Common myeloid progenitor, CD34-positive (primary cell): ENCODE data around the gene TMEM106B.

Experiments used
- CTCF ChIA-PET: fragments of 350-600 bp; sonication (Branson Sonifier 250); formaldehyde crosslinking; loops from one replicate; lab custom pipeline; 2021; ENCODE audit warnings: antibody characterized with exemption; lab: Charles Lee
- POLR2A ChIA-PET: fragments of 350-600 bp; sonication (Branson Sonifier 250); formaldehyde crosslinking; loops from one replicate; lab custom pipeline; 2021; ENCODE audit warnings: antibody characterized with exemption; lab: Charles Lee
- DNase-seq, 3 donors: peaks; one replicate each; pipeline versions ENCODE4 v3.0.0 to v3.0.0-alpha.2; 2013
- H3K27ac ChIP-seq, 2 experiments: 1 replicate in 1 of 2; 2 replicates in 1 of 2; pipeline ENCODE4 v1.7.0; 2013; ENCODE audit warnings: inconsistent platforms in 2 of 2, low read length in 2 of 2, mild to moderate bottlenecking in 2 of 2, low read depth in 1 of 2, moderate library complexity in 1 of 2; ENCODE audit not compliant: severe bottlenecking in 2 of 2, insufficient read depth in 1 of 2, poor library complexity in 1 of 2
- H3K27me3 ChIP-seq, 5 experiments: replicated peaks in 2 of 5; 1 replicate in 3 of 5; 2 replicates in 2 of 5; pipeline versions ENCODE4 v1.6.1 to v1.7.0; 2013; ENCODE audit warnings: low read length in 4 of 5, mild to moderate bottlenecking in 2 of 5, moderate library complexity in 2 of 5, inconsistent platforms in 1 of 5; ENCODE audit not compliant: insufficient read depth in 5 of 5, control insufficient read depth in 4 of 5
- H3K36me3 ChIP-seq, 4 experiments: 1 replicate in 2 of 4; 2 replicates in 2 of 4; pipeline versions ENCODE4 v1.6.1 to v1.7.0; 2013; ENCODE audit warnings: low read length in 3 of 4, control low read depth in 1 of 4, mild to moderate bottlenecking in 1 of 4; ENCODE audit not compliant: control insufficient read depth in 4 of 4, insufficient read depth in 4 of 4
- H3K4me1 ChIP-seq, 4 experiments: 1 replicate in 3 of 4; 2 replicates in 1 of 4; pipeline versions ENCODE4 v1.6.1 to v1.7.1; 2013; ENCODE audit warnings: low read length in 3 of 4, mild to moderate bottlenecking in 3 of 4, control low read depth in 1 of 4, inconsistent platforms in 1 of 4, moderate library complexity in 1 of 4; ENCODE audit not compliant: control insufficient read depth in 4 of 4, insufficient read depth in 4 of 4; ENCODE audit errors: control extremely low read depth in 1 of 4
- H3K4me3 ChIP-seq, 7 experiments: 1 replicate in 4 of 7; 2 replicates in 3 of 7; pipeline versions ENCODE4 v1.5.1 to v1.7.0; 2013; ENCODE audit warnings: mild to moderate bottlenecking in 7 of 7, low read length in 6 of 7, moderate library complexity in 6 of 7, inconsistent platforms in 2 of 7, low read depth in 2 of 7, control low read depth in 1 of 7; ENCODE audit not compliant: insufficient read depth in 4 of 7, control insufficient read depth in 1 of 7; ENCODE audit errors: extremely low read depth in 1 of 7
- H3K9me3 ChIP-seq, 5 experiments: 1 replicate in 4 of 5; 2 replicates in 1 of 5; pipeline versions ENCODE4 v1.6.1 to v1.7.1; 2013; ENCODE audit warnings: low read length in 4 of 5, mild to moderate bottlenecking in 2 of 5, inconsistent platforms in 1 of 5, low read depth in 1 of 5, moderate library complexity in 1 of 5; ENCODE audit not compliant: control insufficient read depth in 4 of 5, insufficient read depth in 2 of 5; ENCODE audit errors: control extremely low read depth in 1 of 5
- WGBS: methylation state at CpG from one replicate; pipeline ENCODE4 v1.1.5; 2013; ENCODE audit not compliant: insufficient coverage; 5-methylcytosine and 5-hydroxymethylcytosine counted together

Gene TMEM106B

DNA sequence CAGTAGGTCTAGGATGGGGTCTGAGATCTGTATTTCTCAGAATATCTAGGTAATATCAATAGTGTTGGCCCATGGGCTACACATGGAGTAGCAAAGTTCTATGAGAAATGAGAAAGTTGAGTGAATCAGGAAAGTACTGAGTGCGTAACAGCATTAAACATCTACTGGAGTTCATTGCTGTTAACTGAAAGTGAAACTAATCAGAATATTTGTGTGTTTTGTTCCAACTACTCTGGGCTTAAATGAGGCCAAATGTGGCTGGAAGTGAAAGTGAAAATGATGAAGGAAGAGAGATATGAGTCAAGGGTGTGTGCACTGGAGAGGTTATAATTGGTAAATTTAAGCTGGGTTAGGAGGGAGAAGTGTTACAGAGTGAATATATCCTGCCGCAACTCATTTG lies 46.5 kb downstream of the TMEM106B start:
- no peaks in the 10 kb centered on the region for H3K4me1 ChIP-seq
- DNase-seq = peak; percentile 35 to 88 (median 84)
- H3K4me3 ChIP-seq = peak overlapping the region in 3 of 7 experiments; percentile 6 to 43 (median 16)
- CTCF ChIA-PET = no interaction called here
- no peaks in the 10 kb centered on the region for H3K36me3 ChIP-seq
- peak overlapping the region in 1 of 2 experiments; percentile 35 for H3K27ac ChIP-seq
- POLR2A ChIA-PET = no interaction called here
- no peaks in the 10 kb centered on the region for H3K27me3 ChIP-seq
- WGBS = 78% methylated on average over 2 of the region's 2 CpGs
- no peaks in the 10 kb centered on the region for H3K9me3 ChIP-seq

- Histone ChIP-seq H3K4me3 (peak overlapping the region in 2 of 7 experiments; percentile 6 to 43), H3K27me3 (no peaks in the 10 kb centered on the region), H3K27ac (no peak overlapping the region), H3K9me3 (no peaks in the 10 kb centered on the region), H3K36me3 (no peaks in the 10 kb centered on the region), H3K4me1 (no peaks in the 10 kb centered on the region)
- CTCF ChIA-PET = no interaction called here
- no peak for DNase-seq
- POLR2A ChIA-PET = no interaction called here
- 100% methylated on average over 4 of the region's 4 CpGs for WGBS
These were observed 47.0 kb downstream of the TMEM106B start for GRCh38 chr7:12258074-12258473.

- ChIA-PET POLR2A (no interaction called here), CTCF (no interaction called here)
- Histone ChIP-seq H3K27me3 (no peaks in the 10 kb centered on the region), H3K4me3 (no peak overlapping the region), H3K4me1 (no peaks in the 10 kb centered on the region), H3K27ac (no peak overlapping the region), H3K9me3 (peaks cover 0 to 2% (median 0%) of the 10 kb centered on the region in 5 experiments), H3K36me3 (no peaks in the 10 kb centered on the region)
- WGBS = no CpG with 5 or more reads among the region's 1 CpG
- DNase-seq = no peak
These were observed 56.4 kb downstream of the TMEM106B start for GRCh38 chr7:12267542-12267941.

GRCh38 chr7:12269100-12269895 lies 58.2 kb downstream of the TMEM106B start:
- H3K4me3 ChIP-seq = no peak overlapping the region
- DNase-seq = no peak
- no peaks in the 10 kb centered on the region for H3K36me3 ChIP-seq
- WGBS = 94% methylated on average over 6 of the region's 9 CpGs
- H3K27ac ChIP-seq = no peak overlapping the region
- POLR2A ChIA-PET = no interaction called here
- H3K9me3 ChIP-seq = peaks cover 0 to 2% (median 0%) of the 10 kb centered on the region in 5 experiments
- no peaks in the 10 kb centered on the region for H3K4me1 ChIP-seq
- CTCF ChIA-PET = no interaction called here
- H3K27me3 ChIP-seq = no peaks in the 10 kb centered on the region

- Histone ChIP-seq H3K27me3 (no peaks in the 10 kb centered on the region), H3K4me3 (no peak overlapping the region), H3K9me3 (peaks cover 0 to 8% (median 2%) of the 10 kb centered on the region in 5 experiments), H3K4me1 (no peaks in the 10 kb centered on the region), H3K36me3 (no peaks in the 10 kb centered on the region), H3K27ac (no peak overlapping the region)
- DNase-seq = no peak
- 80% methylated on average over 1 of the region's 1 CpG for WGBS
- ChIA-PET POLR2A (no interaction called here), CTCF (no interaction called here)
These were observed 69.9 kb downstream of the TMEM106B start for GRCh38 chr7:12281038-12281437.

DNA sequence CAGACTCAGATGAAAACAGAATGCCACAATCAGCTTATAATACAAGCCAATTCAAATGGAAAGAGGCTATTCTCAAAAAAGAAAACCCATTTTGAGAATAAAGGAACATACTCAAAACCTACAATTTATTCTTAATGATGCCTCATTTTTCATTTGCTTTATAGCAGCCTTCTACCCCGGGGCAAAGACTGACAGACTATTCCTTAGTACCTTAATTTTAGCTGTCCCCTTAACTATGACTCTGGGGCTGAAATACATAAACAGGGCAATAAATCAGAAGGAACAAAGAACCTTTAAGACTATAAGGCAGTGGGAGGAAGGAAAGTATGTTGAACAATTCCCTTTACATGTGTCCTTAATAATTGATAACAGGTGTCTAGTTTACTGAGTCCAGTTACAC lies 76.8 kb downstream of the TMEM106B start:
- Histone ChIP-seq H3K4me1 (no peaks in the 10 kb centered on the region), H3K9me3 (peaks cover 0 to 24% (median 12%) of the 10 kb centered on the region in 5 experiments), H3K4me3 (no peak overlapping the region), H3K36me3 (no peaks in the 10 kb centered on the region), H3K27ac (no peak overlapping the region), H3K27me3 (no peaks in the 10 kb centered on the region)
- WGBS = no CpG with 5 or more reads among the region's 1 CpG
- POLR2A ChIA-PET = no interaction called here
- DNase-seq = no peak
- CTCF ChIA-PET = interaction anchor here (1.2 kb wide), 1 partner anchor 8 kb away, joined by 3 read pairs; no protein-coding TSS in a partner anchor

DNA sequence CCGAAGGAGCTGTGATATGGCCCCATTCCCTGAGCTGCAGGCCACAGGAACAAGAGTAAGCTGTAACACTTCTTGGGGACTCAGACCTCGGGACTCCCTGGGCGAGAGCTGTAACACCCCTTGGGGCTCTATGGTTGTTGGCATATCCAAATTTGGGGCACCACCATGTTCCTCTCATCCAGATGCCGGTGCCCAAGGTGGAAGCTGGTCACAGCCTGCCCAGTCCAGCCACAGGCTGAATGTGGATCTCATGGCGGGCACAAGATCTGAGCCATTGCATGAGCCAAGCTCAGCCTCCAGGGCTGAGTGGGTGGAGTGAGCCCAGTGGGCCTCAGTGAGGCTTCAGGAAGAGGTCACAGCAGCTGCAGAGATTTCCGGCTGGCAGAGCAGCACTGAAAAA lies 78.9 kb downstream of the TMEM106B start:
- no peak for DNase-seq
- ChIA-PET CTCF (no interaction called here), POLR2A (no interaction called here)
- Histone ChIP-seq H3K4me1 (peaks cover 0 to 4% (median 0%) of the 10 kb centered on the region in 4 experiments), H3K36me3 (no peaks in the 10 kb centered on the region), H3K4me3 (no peak overlapping the region), H3K9me3 (peaks cover 0 to 24% (median 13%) of the 10 kb centered on the region in 5 experiments), H3K27ac (no peak overlapping the region), H3K27me3 (no peaks in the 10 kb centered on the region)
- WGBS = 70% methylated on average over 6 of the region's 6 CpGs
